C4-2B (cell line): ENCODE measurements around the gene NTNG1.

ENCODE experiments used
- H3K27ac ChIP-seq: fragments of 450-650 bp; 2 replicates; pipeline ENCODE4 v1.5.1; 2017
- CTCF ChIP-seq: fragments of 450-650 bp; conservative IDR thresholded peaks from 2 replicates; pipeline ENCODE4 v1.5.1; 2017; ENCODE audit warnings: mild to moderate bottlenecking
- ZFX ChIP-seq: fragments of 450-650 bp; IDR thresholded peaks from 2 replicates; pipeline ENCODE4 v1.6.1; 2017

Gene NTNG1

GRCh38 chr1:107274227-107274626 is 133.4 kb downstream of the NTNG1 start:
- no peak for TF ChIP-seq CTCF
- no peak for TF ChIP-seq ZFX
- H3K27ac ChIP-seq: no peak overlapping the region

DNA sequence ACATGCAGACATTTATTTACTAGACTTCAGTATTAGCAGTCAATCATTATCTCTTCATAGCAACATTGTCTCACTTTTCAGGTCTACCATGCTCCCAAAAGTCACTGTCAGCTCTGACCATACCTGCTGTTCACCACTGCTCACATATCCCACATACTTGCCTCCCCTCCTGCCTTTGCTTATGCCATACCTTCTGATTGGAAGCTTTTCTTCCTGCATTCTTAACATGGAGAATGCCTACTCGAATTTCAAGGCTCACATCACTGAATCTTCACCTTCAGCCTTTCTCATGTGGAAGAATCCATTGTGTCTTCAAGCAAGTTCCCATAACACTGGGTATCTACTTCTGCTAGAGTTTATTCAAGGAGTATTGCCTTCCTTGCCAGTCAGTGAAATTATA is 135.4 kb downstream of the NTNG1 start:
- H3K27ac ChIP-seq: no peak overlapping the region
- TF ChIP-seq CTCF (no peak), ZFX (no peak)

DNA sequence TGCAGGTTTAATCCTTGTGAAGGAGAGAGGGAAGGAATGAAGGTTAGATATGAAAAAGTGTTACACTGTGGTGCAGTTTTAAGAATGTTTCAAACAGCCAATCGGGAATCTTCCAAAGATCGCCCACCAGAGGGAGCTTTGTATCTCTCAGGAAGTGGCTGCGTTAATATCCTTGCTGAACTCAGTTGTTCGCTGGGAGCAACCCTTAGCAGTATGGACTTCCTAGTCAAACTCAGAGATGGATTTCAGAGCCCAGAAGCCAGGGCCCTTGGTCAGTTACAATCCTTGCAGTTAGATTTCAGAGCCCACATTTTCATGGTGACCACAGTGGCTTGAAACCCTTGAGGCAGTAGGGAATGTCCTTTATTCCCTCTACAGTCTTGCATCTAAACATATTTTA is 136.2 kb downstream of the NTNG1 start:
- no peak overlapping the region for H3K27ac ChIP-seq
- no peak for TF ChIP-seq ZFX
- TF ChIP-seq CTCF: peak; percentile 73

DNA sequence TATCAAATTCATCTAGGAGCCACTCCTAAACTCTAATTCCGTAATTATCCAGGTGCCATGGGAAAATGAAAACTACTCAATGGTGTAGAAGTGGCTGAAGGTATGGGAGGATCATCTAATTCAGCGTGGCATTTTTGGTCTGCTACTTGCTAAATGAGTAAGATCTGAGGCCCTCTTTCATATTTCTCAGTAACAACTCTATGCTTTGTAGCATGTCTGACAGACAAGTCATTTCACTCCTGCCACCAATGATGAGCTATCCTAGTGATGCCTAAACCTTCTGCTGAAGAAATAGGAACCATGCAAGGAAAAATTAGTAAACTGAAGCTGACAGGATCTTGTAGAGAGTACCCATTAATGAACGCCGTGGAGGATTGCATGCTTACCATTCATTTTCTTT is 145.3 kb downstream of the NTNG1 start:
- no peak overlapping the region for H3K27ac ChIP-seq
- TF ChIP-seq ZFX: no peak
- no peak for TF ChIP-seq CTCF

DNA sequence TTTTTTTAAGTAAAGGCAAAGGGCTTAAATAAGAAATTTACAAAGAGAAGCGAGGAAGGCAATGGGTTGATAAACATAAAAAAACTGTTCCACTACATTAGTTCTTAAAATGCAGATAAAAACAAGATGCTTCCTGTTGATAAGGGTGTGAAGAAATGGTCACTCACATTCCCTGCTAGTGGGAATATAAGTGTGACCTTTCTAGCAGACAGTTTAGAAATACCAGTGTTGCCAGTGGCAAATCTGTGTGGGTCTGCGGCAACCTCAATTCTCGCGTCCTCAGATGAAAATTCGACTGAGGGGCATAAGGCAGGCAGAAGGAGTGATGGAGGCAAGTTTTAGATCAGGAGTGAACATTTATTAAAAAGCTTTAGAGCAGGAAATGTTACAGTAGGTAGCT is 151.1 kb downstream of the NTNG1 start:
- no peak overlapping the region for H3K27ac ChIP-seq
- TF ChIP-seq ZFX (no peak), CTCF (no peak)

DNA sequence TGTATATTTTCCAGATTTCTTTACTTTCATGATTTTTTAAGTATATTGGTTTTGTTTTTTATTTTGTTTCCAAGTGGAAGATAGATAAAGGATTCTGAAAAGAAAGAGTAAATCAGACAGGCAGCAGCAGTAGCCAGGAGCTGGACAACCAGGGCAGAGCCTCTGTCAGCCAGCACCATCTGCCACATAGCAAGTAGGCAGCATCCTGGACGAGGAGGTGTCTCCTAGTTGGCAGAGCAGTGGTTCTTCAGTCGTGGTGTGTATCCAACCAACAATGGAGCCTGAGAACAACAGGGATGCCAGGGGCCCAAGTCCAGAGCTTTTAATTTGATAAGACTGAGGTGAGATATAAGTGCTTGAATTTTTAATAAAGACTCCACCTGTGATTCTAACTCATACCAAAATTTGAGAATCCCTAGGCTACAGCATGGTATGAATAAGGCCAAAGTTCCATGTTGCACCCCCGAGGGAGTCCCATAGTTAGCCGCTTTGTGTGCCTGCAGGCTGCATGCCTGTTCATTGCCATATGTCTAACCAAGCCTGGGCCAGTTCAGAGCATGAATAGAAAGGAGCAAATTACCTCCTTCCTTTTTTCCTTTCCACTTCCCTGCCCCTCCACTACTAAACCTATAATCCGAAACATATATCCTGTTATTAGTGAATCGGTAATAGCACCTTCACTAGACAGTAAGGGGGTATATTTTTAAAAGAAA is 153.2 kb downstream of the NTNG1 start:
- no peak overlapping the region for H3K27ac ChIP-seq
- TF ChIP-seq ZFX (no peak), CTCF (no peak)

GRCh38 chr1:107294686-107295085 is 153.8 kb downstream of the NTNG1 start:
- H3K27ac ChIP-seq: no peak overlapping the region
- no peak for TF ChIP-seq ZFX
- no peak for TF ChIP-seq CTCF
